Thyroid gland (tissue), 4 donors: ENCODE results near the gene UBE4B.

Source experiments
- POLR2A ChIP-seq, 2 donors: fragments of 450-650 bp; IDR thresholded peaks; one replicate each; pipeline ENCODE4 v1.6.1; 2017; ENCODE audit warnings: antibody characterized with exemption in 2 of 2, mild to moderate bottlenecking in 2 of 2, moderate library complexity in 1 of 2
- TF ChIP-seq, protein P1 (sequence below), 6 experiments: fragments of 200-600 bp in 3 of 6; fragments of 450-650 bp in 3 of 6; sonication (generic) in 3 of 6; IDR thresholded peaks; one replicate each; pipeline ENCODE4 v1.5.1; 2016 to 2019; ENCODE audit warnings: antibody characterized with exemption in 6 of 6, mild to moderate bottlenecking in 2 of 6, inconsistent platforms in 1 of 6, moderate library complexity in 1 of 6

DNA sequence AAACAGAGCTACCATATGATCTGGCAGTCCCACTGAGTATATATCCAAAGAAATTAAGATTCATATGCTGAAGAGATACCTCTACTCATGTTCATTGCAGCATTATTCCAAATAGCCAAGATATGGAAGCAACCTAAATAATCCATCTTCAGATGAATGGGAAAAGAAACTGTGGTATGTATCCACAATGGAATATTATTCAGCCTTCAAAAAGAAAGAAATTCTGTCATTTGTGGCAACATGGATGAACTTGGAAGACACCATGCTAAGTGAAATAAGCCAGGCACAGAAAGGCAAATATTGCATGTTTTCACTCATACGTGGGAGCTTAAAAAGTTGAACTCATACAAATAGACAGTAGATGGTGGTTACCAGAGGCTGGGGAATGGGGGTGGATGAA lies 47.8 kb downstream of the UBE4B start:
- TF ChIP-seq, protein P1, sequence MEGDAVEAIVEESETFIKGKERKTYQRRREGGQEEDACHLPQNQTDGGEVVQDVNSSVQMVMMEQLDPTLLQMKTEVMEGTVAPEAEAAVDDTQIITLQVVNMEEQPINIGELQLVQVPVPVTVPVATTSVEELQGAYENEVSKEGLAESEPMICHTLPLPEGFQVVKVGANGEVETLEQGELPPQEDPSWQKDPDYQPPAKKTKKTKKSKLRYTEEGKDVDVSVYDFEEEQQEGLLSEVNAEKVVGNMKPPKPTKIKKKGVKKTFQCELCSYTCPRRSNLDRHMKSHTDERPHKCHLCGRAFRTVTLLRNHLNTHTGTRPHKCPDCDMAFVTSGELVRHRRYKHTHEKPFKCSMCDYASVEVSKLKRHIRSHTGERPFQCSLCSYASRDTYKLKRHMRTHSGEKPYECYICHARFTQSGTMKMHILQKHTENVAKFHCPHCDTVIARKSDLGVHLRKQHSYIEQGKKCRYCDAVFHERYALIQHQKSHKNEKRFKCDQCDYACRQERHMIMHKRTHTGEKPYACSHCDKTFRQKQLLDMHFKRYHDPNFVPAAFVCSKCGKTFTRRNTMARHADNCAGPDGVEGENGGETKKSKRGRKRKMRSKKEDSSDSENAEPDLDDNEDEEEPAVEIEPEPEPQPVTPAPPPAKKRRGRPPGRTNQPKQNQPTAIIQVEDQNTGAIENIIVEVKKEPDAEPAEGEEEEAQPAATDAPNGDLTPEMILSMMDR (IDR thresholded peaks at IDR 0.05), result no peak
- no peak for TF ChIP-seq POLR2A (IDR thresholded peaks at IDR 0.05)
